Liver (tissue), 9 donors: ENCODE results near the gene KRT34. TPM values are rescaled to one million over a fixed set of nuclear protein-coding genes. Genes with fewer than 3 reads are reported as not detected.

ENCODE experiments used
- DNase-seq: peaks from one replicate; pipeline ENCODE4 v3.0.0-alpha.2; 2017; ENCODE audit warnings: low spot score
- H3K27ac ChIP-seq, 2 donors: one replicate each; pipeline ENCODE4 v1.7.0; 2013; ENCODE audit warnings: inconsistent platforms in 2 of 2, low read length in 2 of 2, control low read depth in 1 of 2, low read depth in 1 of 2, mild to moderate bottlenecking in 1 of 2
- H3K27me3 ChIP-seq, 4 donors: one replicate each; pipeline versions ENCODE4 v1.6.1 to v1.7.0; 2013; ENCODE audit warnings: low read length in 3 of 4, inconsistent platforms in 1 of 4, mild to moderate bottlenecking in 1 of 4, moderate library complexity in 1 of 4; ENCODE audit not compliant: control insufficient read depth in 4 of 4, insufficient read depth in 4 of 4
- H3K36me3 ChIP-seq, 4 donors: one replicate each; pipeline versions ENCODE4 v1.6.1 to v1.7.0; 2013; ENCODE audit warnings: low read length in 3 of 4, mild to moderate bottlenecking in 3 of 4, low read depth in 1 of 4, moderate library complexity in 1 of 4; ENCODE audit not compliant: control insufficient read depth in 4 of 4, insufficient read depth in 3 of 4
- H3K4me1 ChIP-seq, 4 donors: one replicate each; pipeline versions ENCODE4 v1.6.1 to v1.7.0; 2013; ENCODE audit warnings: low read length in 3 of 4, mild to moderate bottlenecking in 3 of 4, moderate library complexity in 1 of 4; ENCODE audit not compliant: control insufficient read depth in 4 of 4, insufficient read depth in 4 of 4
- H3K4me3 ChIP-seq, 3 donors: one replicate each; pipeline versions ENCODE4 v1.6.1 to v1.7.0; 2013; ENCODE audit warnings: low read length in 3 of 3, control low read depth in 1 of 3, low read depth in 1 of 3, mild to moderate bottlenecking in 1 of 3
- H3K9ac ChIP-seq, 2 donors: one replicate each; pipeline ENCODE4 v1.7.0; 2013; ENCODE audit warnings: low read length in 2 of 2, mild to moderate bottlenecking in 2 of 2, moderate library complexity in 2 of 2, control low read depth in 1 of 2, low read depth in 1 of 2
- H3K9me3 ChIP-seq, 4 donors: one replicate each; pipeline versions ENCODE4 v1.6.1 to v1.7.0; 2013; ENCODE audit warnings: low read length in 3 of 4; ENCODE audit not compliant: control insufficient read depth in 4 of 4
- ATF3 ChIP-seq: IDR thresholded peaks from 2 replicates; pipeline ENCODE4 v1.6.1; 2016; ENCODE audit warnings: antibody characterized with exemption
- CTCF ChIP-seq: fragments of 150-350 bp; IDR thresholded peaks from 2 replicates; pipeline ENCODE4 v1.5.1; 2017; ENCODE audit warnings: improper control_type of control experiment, low read depth, low read length; ENCODE audit not compliant: missing input control
- EGR1 ChIP-seq, 2 donors: IDR thresholded peaks; 2 replicates each; pipeline ENCODE4 v1.6.1; 2016 to 2018; ENCODE audit warnings: antibody characterized with exemption in 2 of 2, low read depth in 2 of 2
- FOXA1 ChIP-seq: IDR thresholded peaks from 2 replicates; pipeline ENCODE4 v1.6.1; 2016; ENCODE audit warnings: antibody characterized with exemption
- FOXA2 ChIP-seq: IDR thresholded peaks from 2 replicates; pipeline ENCODE4 v1.6.1; 2016; ENCODE audit warnings: antibody characterized with exemption
- GABPA ChIP-seq, 2 donors: IDR thresholded peaks in 1 of 2; conservative IDR thresholded peaks in 1 of 2; 2 replicates each; pipeline ENCODE4 v1.6.1; 2016; ENCODE audit warnings: antibody characterized with exemption in 2 of 2, mild to moderate bottlenecking in 1 of 2, moderate library complexity in 1 of 2
- HNF4A ChIP-seq, 2 donors: conservative IDR thresholded peaks; 2 replicates each; pipeline ENCODE4 v1.6.1; 2016; ENCODE audit warnings: antibody characterized with exemption in 2 of 2, mild to moderate bottlenecking in 2 of 2
- HNF4G ChIP-seq: IDR thresholded peaks from 2 replicates; pipeline ENCODE4 v1.6.1; 2016; ENCODE audit warnings: antibody characterized with exemption
- JUND ChIP-seq, 2 donors: IDR thresholded peaks; 2 replicates each; pipeline ENCODE4 v1.6.1; 2016; ENCODE audit warnings: antibody characterized with exemption in 2 of 2
- MAX ChIP-seq: IDR thresholded peaks from 2 replicates; pipeline ENCODE4 v1.6.1; 2016; ENCODE audit warnings: antibody characterized with exemption
- RAD21 ChIP-seq, 2 donors: IDR thresholded peaks; 2 replicates each; pipeline ENCODE4 v1.6.1; 2016; ENCODE audit warnings: antibody characterized with exemption in 2 of 2, mild to moderate bottlenecking in 2 of 2
- REST ChIP-seq: IDR thresholded peaks from 2 replicates; pipeline ENCODE4 v1.6.1; 2016; ENCODE audit warnings: antibody characterized with exemption, mild to moderate bottlenecking
- RXRA ChIP-seq, 2 donors: IDR thresholded peaks; 2 replicates each; pipeline ENCODE4 v1.6.1; 2017 to 2018; ENCODE audit warnings: antibody characterized with exemption in 2 of 2, mild to moderate bottlenecking in 1 of 2
- SP1 ChIP-seq: IDR thresholded peaks from 2 replicates; pipeline ENCODE4 v1.6.1; 2018; ENCODE audit warnings: antibody characterized with exemption, mild to moderate bottlenecking
- TAF1 ChIP-seq: conservative IDR thresholded peaks from 2 replicates; pipeline ENCODE4 v1.6.1; 2016; ENCODE audit warnings: antibody characterized with exemption, mild to moderate bottlenecking
- YY1 ChIP-seq: IDR thresholded peaks from 2 replicates; pipeline ENCODE4 v1.6.1; 2016; ENCODE audit warnings: antibody characterized with exemption, mild to moderate bottlenecking
- ZBTB33 ChIP-seq: IDR thresholded peaks from 2 replicates; pipeline ENCODE4 v1.6.1; 2016; ENCODE audit warnings: antibody characterized with exemption
- WGBS: extraction: QIAGEN DNeasy Blood & Tissue Kit; methylation state at CpG from one replicate; pipeline ENCODE4 v1.1.7; 2013; 5-methylcytosine and 5-hydroxymethylcytosine counted together
- polyA plus RNA-seq, 2 donors: library from polyadenylated mRNA; stranded (reverse) in 1 of 2; unstranded in 1 of 2; fragments of 200-250 nt in 1 of 2; fragments of >200 nt in 1 of 2; fragmentation: Nextera tagmentation in 1 of 2; extraction: Ambion mirVana in 1 of 2; gene quantifications; one replicate each; pipeline versions ENCODE4 v1.2.1 to v1.2.3, GENCODE V29; 2013 to 2015
- total RNA-seq, 2 donors: library from RNA; depleted of rRNA; stranded (reverse); fragments of >200 nt; gene quantifications; one replicate each; pipeline ENCODE4 v1.2.3, GENCODE V29; 2014
- donor health status: healthy.
- donor health status: healthy.
- donor health status: healthy.
- donor health status: healthy.
- donor health status: healthy.

Gene KRT34
- total and polyA plus RNA-seq, 4 donors: not detected

- 94% methylated on average over 6 of the region's 6 CpGs for WGBS
- peaks cover 0 to 17% (median 10%) of the 10 kb centered on the region in 4 donors for H3K4me1 ChIP-seq
- no peaks in the 10 kb centered on the region for H3K27me3 ChIP-seq
- H3K4me3 ChIP-seq: no peak overlapping the region
- no peak overlapping the region for H3K27ac ChIP-seq
- H3K9me3 ChIP-seq: no peaks in the 10 kb centered on the region
- H3K9ac ChIP-seq: no peak overlapping the region
- no peaks in the 10 kb centered on the region for H3K36me3 ChIP-seq
- no peak for TF ChIP-seq FOXA1
- no peak for TF ChIP-seq ZBTB33
- no peak for TF ChIP-seq JUND (IDR thresholded peaks at IDR 0.05)
- no peak for TF ChIP-seq CTCF
- TF ChIP-seq GABPA (IDR thresholded peaks at IDR 0.05 in 1 of 2, conservative IDR thresholded peaks at IDR 0.05 in 1 of 2): no peak
- no peak for TF ChIP-seq FOXA2
- no peak for TF ChIP-seq RAD21 (IDR thresholded peaks at IDR 0.05)
- TF ChIP-seq REST: no peak
- TF ChIP-seq MAX: no peak
- TF ChIP-seq EGR1 (IDR thresholded peaks at IDR 0.05; ENCODE audit: low read depth in 2 of 2): no peak
- TF ChIP-seq TAF1: no peak
- no peak for TF ChIP-seq HNF4A (conservative IDR thresholded peaks at IDR 0.05)
- no peak for TF ChIP-seq SP1
- no peak for TF ChIP-seq HNF4G
- no peak for DNase-seq
Observed at GRCh38 chr17:41417127-41417526, 35.0 kb upstream of the KRT34 start.

GRCh38 chr17:41416479-41416878 lies 34.4 kb upstream of the KRT34 start:
- Histone ChIP-seq H3K36me3 (no peaks in the 10 kb centered on the region), H3K9ac (no peak overlapping the region), H3K27me3 (no peaks in the 10 kb centered on the region), H3K9me3 (no peaks in the 10 kb centered on the region), H3K4me1 (peaks cover 0 to 17% (median 10%) of the 10 kb centered on the region in 4 donors), H3K4me3 (no peak overlapping the region), H3K27ac (no peak overlapping the region)
- DNase-seq: no peak
- 65% methylated on average over 5 of the region's 5 CpGs for WGBS
- TF ChIP-seq MAX (no peak), FOXA2 (no peak), ZBTB33 (no peak), GABPA (IDR thresholded peaks at IDR 0.05 in 1 of 2, conservative IDR thresholded peaks at IDR 0.05 in 1 of 2) (no peak), JUND (IDR thresholded peaks at IDR 0.05) (no peak), FOXA1 (no peak), REST (no peak), RXRA (IDR thresholded peaks at IDR 0.05) (no peak), TAF1 (no peak), YY1 (no peak), ATF3 (no peak)
